Tibial artery (tissue), 4 donors: Measurements from ENCODE around the gene SPINK5.
"Not testable (repeated sequence)": the region's sequence is repeated elsewhere in the genome, so short reads cannot be mapped to it uniquely, and the experiment has no call there.

ENCODE experiments used
- DNase-seq, 2 donors: peaks; one replicate each; pipeline ENCODE4 v3.0.0-alpha.2; 2019
- H3K27ac ChIP-seq, 2 donors: fragments of 200-600 bp; sonication (generic) in 1 of 2; 1 replicate in 1 of 2; 2 replicates in 1 of 2; pipeline ENCODE4 v1.5.1; 2018 to 2019; ENCODE audit warnings: mild to moderate bottlenecking in 1 of 2
- H3K27me3 ChIP-seq, 2 donors: fragments of 200-600 bp; sonication (generic) in 1 of 2; one replicate each; pipeline versions ENCODE4 v1.5.1 to v1.6.0; 2016 to 2019
- H3K36me3 ChIP-seq, 3 donors: fragments of 200-600 bp; sonication (generic) in 2 of 3; one replicate each; pipeline ENCODE4 v1.5.1; 2016 to 2019; ENCODE audit warnings: mild to moderate bottlenecking in 2 of 3
- H3K4me1 ChIP-seq, 4 donors: fragments of 200-600 bp; sonication (generic) in 2 of 4; 1 replicate in 3 of 4; 2 replicates in 1 of 4; pipeline ENCODE4 v1.5.1; 2016 to 2019
- H3K4me3 ChIP-seq, 2 donors: fragments of 200-600 bp; sonication (generic) in 1 of 2; 1 replicate in 1 of 2; 2 replicates in 1 of 2; pipeline ENCODE4 v1.5.1; 2018 to 2019; ENCODE audit warnings: mild to moderate bottlenecking in 2 of 2
- H3K9me3 ChIP-seq, 3 donors: fragments of 200-600 bp; sonication (generic) in 1 of 3; one replicate each; pipeline ENCODE4 v1.5.1; 2016 to 2019
- intact Hi-C: fragments of 100-400 bp; cut with DNase I; formaldehyde crosslinking; loops from one replicate; pipeline ENCODE4 v1.15.0; 2023; ENCODE audit warnings: low total_unique reads
- TF ChIP-seq, protein P1 (sequence below), 2 experiments: fragments of 200-600 bp in 1 of 2; fragments of 450-650 bp in 1 of 2; IDR thresholded peaks; one replicate each; pipeline ENCODE4 v1.5.1; 2017 to 2019; ENCODE audit warnings: antibody characterized with exemption in 2 of 2, mild to moderate bottlenecking in 1 of 2, moderate library complexity in 1 of 2

SPINK5 gene

DNA sequence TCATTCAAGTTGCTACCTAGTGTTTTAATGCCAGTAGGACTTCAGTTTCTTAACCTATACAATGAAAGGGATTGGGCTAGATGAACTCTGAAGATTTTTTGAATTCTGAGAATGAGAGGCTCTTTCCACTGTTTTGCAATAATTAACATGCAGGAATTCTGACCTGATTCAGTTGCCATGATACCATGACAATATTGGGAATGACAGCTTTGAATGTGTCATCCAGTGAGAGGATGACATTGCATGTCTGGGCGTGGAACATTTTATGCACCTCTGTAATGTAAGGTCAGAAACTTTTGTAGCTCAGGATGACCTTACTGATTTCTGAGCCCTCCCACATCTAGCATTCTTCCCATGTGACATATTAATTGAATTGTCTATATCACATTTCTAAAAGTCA, 30.6 kb upstream of the SPINK5 start:
- intact Hi-C loops = no loop called here
- TF ChIP-seq, protein P1, sequence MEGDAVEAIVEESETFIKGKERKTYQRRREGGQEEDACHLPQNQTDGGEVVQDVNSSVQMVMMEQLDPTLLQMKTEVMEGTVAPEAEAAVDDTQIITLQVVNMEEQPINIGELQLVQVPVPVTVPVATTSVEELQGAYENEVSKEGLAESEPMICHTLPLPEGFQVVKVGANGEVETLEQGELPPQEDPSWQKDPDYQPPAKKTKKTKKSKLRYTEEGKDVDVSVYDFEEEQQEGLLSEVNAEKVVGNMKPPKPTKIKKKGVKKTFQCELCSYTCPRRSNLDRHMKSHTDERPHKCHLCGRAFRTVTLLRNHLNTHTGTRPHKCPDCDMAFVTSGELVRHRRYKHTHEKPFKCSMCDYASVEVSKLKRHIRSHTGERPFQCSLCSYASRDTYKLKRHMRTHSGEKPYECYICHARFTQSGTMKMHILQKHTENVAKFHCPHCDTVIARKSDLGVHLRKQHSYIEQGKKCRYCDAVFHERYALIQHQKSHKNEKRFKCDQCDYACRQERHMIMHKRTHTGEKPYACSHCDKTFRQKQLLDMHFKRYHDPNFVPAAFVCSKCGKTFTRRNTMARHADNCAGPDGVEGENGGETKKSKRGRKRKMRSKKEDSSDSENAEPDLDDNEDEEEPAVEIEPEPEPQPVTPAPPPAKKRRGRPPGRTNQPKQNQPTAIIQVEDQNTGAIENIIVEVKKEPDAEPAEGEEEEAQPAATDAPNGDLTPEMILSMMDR (IDR thresholded peaks at IDR 0.05) = no peak
- H3K36me3 ChIP-seq = no peaks in the 10 kb centered on the region
- H3K4me1 ChIP-seq = no peaks in the 10 kb centered on the region
- no peaks in the 10 kb centered on the region for H3K9me3 ChIP-seq
- H3K4me3 ChIP-seq = no peak overlapping the region
- H3K27me3 ChIP-seq = no peaks in the 10 kb centered on the region
- no peak for DNase-seq
- no peak overlapping the region for H3K27ac ChIP-seq

DNA sequence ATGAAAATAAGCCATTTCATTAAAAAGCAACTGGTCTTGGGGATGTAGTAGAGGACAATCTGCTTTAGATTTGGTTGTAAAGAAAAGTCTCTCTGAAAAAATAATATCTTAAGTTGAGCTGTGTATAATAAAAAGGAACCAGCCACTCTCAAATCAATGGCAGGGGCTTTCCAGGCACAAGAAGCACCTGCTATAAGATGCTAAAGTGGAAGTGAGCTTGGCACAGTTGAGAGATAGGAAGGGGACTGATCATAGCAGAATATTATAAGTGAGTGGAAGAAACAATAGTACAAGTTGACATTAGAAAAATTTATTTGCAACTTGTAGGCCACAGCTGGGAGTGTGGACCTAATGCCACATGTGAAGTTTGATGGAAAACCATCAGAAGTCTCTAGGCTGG, 28.1 kb upstream of the SPINK5 start:
- Histone ChIP-seq H3K4me3 (no peak overlapping the region), H3K9me3 (no peaks in the 10 kb centered on the region), H3K4me1 (no peaks in the 10 kb centered on the region), H3K27ac (no peak overlapping the region), H3K36me3 (no peaks in the 10 kb centered on the region), H3K27me3 (no peaks in the 10 kb centered on the region)
- TF ChIP-seq, protein P1 (IDR thresholded peaks at IDR 0.05) = no peak
- DNase-seq = no peak
- intact Hi-C loops = no loop called here

DNA sequence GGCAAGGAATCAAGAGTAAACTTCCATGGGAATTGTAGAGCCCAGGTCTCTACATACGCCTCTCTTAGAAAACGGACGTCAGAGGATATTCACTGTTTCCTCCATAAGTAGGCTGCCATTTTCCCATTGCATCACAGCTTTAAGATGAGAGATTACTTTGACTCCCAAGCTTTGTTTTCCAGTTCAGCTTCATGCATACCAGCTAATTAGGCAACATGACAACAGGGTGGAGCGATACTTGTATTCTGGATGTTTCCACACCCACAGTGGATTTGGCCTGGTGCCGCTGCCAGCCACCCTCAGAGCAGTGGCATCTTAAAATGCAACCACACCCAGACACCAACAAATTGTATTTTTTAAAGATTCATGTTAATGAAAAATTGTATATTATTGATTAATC, 20.9 kb upstream of the SPINK5 start:
- no peak overlapping the region for H3K27ac ChIP-seq
- TF ChIP-seq, protein P1 (IDR thresholded peaks at IDR 0.05) = no peak
- no peak overlapping the region for H3K4me3 ChIP-seq
- no peaks in the 10 kb centered on the region for H3K9me3 ChIP-seq
- H3K36me3 ChIP-seq = no peaks in the 10 kb centered on the region
- intact Hi-C loops = no loop called here
- no peak for DNase-seq
- H3K4me1 ChIP-seq = no peaks in the 10 kb centered on the region
- no peaks in the 10 kb centered on the region for H3K27me3 ChIP-seq

DNA sequence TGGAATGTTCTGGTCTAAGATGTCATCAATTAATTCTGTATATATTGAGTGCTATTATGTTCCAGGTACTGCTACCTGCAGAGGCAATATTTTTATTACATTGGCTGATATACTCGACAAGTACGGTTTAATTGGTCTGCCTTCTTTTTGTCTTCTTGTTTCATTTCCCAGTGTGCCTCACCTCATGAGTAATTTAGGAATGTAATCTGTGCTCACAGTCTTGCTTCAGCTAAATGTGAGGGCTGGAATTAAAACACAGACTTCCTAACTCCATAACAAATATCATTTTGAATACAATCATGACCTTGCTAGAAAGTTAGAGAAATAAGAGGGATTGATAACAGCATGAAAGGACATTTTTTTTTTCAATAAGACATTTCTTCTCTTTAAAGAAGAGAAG, 20.1 kb upstream of the SPINK5 start:
- no peaks in the 10 kb centered on the region for H3K27me3 ChIP-seq
- no peak overlapping the region for H3K27ac ChIP-seq
- no peaks in the 10 kb centered on the region for H3K9me3 ChIP-seq
- H3K4me3 ChIP-seq = no peak overlapping the region
- H3K4me1 ChIP-seq = no peaks in the 10 kb centered on the region
- TF ChIP-seq, protein P1 (IDR thresholded peaks at IDR 0.05) = no peak
- intact Hi-C loops = no loop called here
- no peak for DNase-seq
- no peaks in the 10 kb centered on the region for H3K36me3 ChIP-seq

DNA sequence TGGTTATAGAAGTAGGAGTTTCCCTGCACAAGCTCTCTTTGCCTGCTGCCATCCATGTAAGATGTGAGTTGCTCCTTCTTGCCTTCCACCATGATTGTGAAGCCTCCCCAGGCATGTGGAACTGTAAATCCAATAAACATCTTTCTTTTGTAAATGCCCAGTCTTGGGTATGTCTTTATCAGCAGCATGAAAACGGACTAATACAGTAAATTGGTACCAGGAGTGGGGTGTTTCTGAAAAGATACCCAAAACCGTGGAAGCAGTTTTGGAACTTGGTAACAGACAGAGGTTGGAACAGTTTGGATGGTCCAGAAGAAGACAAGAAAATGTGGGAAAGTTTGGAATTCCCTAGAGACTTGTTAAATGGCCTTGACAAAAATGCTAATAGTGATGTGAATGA, 8.6 kb upstream of the SPINK5 start:
- intact Hi-C loops, H3K4me3 ChIP-seq, H3K27ac ChIP-seq, H3K27me3 ChIP-seq, DNase-seq, H3K36me3 ChIP-seq, H3K4me1 ChIP-seq: not testable (repeated sequence)
- H3K9me3 ChIP-seq = peaks cover 8 to 21% (median 20%) of the 10 kb centered on the region in 3 donors

DNA sequence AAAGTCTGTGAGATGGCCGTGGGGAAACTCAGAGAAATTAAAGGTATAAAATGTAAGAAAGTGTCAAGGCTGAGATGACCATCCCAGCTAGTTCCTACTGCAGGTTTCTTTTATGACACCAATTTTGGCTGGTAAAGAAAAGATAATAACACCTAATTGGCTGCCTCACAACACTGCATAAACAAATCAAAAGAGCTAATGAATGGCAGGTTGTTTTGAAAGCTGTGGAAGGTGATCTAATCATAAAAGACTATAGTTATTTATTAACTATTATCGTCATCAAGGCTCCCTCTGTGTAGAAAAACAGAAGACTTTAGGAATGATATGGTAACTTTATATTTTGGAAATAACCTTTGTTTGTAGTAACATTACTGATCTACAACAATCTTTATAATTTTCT, 3.5 kb upstream of the SPINK5 start:
- Histone ChIP-seq H3K4me1 (no peaks in the 10 kb centered on the region), H3K4me3 (no peak overlapping the region), H3K36me3 (no peaks in the 10 kb centered on the region), H3K27me3 (no peaks in the 10 kb centered on the region), H3K27ac (no peak overlapping the region), H3K9me3 (peaks cover 2 to 11% (median 10%) of the 10 kb centered on the region in 3 donors)
- TF ChIP-seq, protein P1 (IDR thresholded peaks at IDR 0.05) = no peak
- intact Hi-C loops = no loop called here
- no peak for DNase-seq
